ENCODE results near the gene SLC2A8. TPM values are rescaled to one million over a fixed set of nuclear protein-coding genes. Genes with fewer than 3 reads are reported as not detected.

Gene SLC2A8
- polyA plus RNA-seq, 3 donors: 6.6 to 8.7 (median 6.6) TPM

DNA sequence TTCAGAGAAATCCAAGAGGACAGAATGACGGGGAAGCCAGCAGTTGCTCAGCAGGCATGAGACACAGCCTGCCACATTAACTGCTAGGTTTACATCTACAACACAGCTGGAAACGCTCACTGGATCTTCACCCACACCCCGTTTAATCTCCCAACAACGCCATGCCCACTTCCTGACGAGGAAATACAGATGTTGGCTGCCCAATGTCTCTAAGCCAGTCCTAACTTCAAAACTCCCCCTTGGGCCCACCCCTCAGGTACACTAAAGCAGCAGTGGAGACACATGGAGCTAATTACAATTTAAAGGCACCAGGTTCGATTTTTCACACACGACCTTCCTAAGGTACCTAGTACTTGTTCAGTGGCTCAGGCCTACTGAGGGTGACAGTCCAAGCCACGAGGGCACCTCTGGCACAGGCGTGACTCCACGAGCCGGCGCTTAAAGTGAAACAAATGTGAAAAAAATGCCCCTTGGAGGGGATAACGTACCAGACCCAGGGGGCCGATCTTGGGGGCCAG lies 53.3 kb downstream of the SLC2A8 start:
- H3K9me3 ChIP-seq (replicated peaks in 1 of 2; ENCODE audit: control insufficient read depth in 1 of 2, insufficient read depth in 1 of 2, low read length in 2 of 2): no peaks in the 10 kb centered on the region
- DNase-seq: peak in 2 of 3 donors; percentile 3 to 24
- peaks cover 56% of the 10 kb centered on the region for H3K79me2 ChIP-seq (ENCODE audit: insufficient read depth, low read length)
- peaks cover 43 to 49% of the 10 kb centered on the region in 2 donors for H3K4me1 ChIP-seq (ENCODE audit: control insufficient read depth in 1 of 2, insufficient read depth in 2 of 2, low read length in 2 of 2)
- H2AFZ ChIP-seq (ENCODE audit: insufficient read depth, low read depth, low read length, poor library complexity, severe bottlenecking): peak overlapping the region; percentile 97
- TF ChIP-seq, protein P1, sequence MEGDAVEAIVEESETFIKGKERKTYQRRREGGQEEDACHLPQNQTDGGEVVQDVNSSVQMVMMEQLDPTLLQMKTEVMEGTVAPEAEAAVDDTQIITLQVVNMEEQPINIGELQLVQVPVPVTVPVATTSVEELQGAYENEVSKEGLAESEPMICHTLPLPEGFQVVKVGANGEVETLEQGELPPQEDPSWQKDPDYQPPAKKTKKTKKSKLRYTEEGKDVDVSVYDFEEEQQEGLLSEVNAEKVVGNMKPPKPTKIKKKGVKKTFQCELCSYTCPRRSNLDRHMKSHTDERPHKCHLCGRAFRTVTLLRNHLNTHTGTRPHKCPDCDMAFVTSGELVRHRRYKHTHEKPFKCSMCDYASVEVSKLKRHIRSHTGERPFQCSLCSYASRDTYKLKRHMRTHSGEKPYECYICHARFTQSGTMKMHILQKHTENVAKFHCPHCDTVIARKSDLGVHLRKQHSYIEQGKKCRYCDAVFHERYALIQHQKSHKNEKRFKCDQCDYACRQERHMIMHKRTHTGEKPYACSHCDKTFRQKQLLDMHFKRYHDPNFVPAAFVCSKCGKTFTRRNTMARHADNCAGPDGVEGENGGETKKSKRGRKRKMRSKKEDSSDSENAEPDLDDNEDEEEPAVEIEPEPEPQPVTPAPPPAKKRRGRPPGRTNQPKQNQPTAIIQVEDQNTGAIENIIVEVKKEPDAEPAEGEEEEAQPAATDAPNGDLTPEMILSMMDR (IDR thresholded peaks at IDR 0.05): no peak
- Mint-ChIP-seq H3K27me3 (ENCODE audit: low read depth in 3 of 3) (peaks cover 0 to 1% (median 0%) of the 10 kb centered on the region in 3 donors), H3K36me3 (peaks cover 43 to 62% of the 10 kb centered on the region in 2 donors), H3K27ac (peak overlapping the region; percentile 92 to 96 (median 96)), H3K4me3 (peak overlapping the region; percentile 93 to 97), H3K9me3 (no peaks in the 10 kb centered on the region), H3K4me1 (peaks cover 45% of the 10 kb centered on the region)
- no peaks in the 10 kb centered on the region for H3K27me3 ChIP-seq (ENCODE audit: control insufficient read depth in 2 of 2, insufficient read depth in 2 of 2, low read length in 2 of 2)
- H3K27ac ChIP-seq (ENCODE audit: low read depth in 1 of 2, low read length in 2 of 2): peak overlapping the region; percentile 78 to 91
- peaks cover 41 to 48% of the 10 kb centered on the region in 2 donors for H3K36me3 ChIP-seq (replicated peaks in 1 of 2; ENCODE audit: control insufficient read depth in 1 of 2, insufficient read depth in 2 of 2, low read length in 2 of 2)
- intact Hi-C loops (cut with micrococcal nuclease): loop anchor here (2.0 to 10.0 kb wide), 3 partner anchors 26 to 226 kb away; partner anchors contain the start of genes SLC2A8 (in 1 of the 2) and ZNF79 (in 1 of the 2)
- WGBS (ENCODE audit: insufficient coverage): 2% methylated on average over 14 of the region's 14 CpGs
- H4K20me1 ChIP-seq (ENCODE audit: insufficient read depth, low read length): peaks cover 50% of the 10 kb centered on the region
- H3K4me3 ChIP-seq (replicated peaks in 1 of 3; ENCODE audit: low read depth in 2 of 3, low read length in 3 of 3): peak overlapping the region; percentile 69 to 97 (median 76)
- H3K9ac ChIP-seq (ENCODE audit: insufficient read depth, low read length, poor library complexity, severe bottlenecking): peak overlapping the region; percentile 84
- H3K4me2 ChIP-seq (replicated peaks; ENCODE audit: extremely low read depth, low read length, poor library complexity, severe bottlenecking): peak overlapping the region; percentile 98

DNA sequence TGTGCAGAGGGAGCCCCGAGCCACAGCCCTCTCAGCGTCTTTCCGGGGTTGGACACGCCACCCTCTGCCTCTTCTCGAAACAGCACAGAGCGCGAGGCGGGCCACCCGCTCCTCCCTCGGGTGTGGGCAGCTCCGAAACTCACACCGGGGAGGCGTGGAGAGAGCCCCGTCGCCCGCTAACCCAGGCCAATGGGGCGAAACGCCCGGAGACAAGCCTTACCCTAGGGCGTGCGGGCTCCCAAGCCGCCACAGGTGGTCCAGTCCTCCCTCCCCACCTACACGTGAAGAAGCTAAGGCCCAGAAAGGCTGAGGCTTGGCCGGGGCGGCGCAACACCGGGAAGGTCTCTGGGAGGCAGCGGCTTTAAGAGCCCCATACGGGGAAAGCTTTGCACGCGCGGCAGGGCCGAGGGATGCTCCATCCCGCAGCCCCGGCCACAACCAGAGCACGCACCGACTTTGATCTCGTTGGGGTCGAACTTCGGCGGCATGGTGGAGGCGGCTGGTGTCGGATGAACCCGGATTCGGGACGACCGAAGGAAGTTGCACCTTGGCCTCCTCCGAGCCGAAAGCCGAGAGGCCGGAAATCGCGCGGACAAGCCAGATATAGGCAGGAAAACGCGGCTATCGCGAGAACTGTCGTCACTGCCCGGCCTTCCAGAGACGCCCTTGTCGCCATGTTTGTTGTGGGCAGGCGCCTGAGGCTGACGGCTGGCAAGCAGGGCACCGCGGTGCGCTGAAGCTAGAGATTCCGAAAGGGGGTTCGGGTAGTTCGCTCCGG lies 54.0 kb downstream of the SLC2A8 start, which contains the start of the genes LRSAM1 and RPL12:
TSS of gene LRSAM1 (plus strand) at position 681 of the 778 bp plus-strand sequence. CDS start 3,018 bp downstream, outside the sequence.
TSS of gene RPL12 (minus strand) at position 577 of the 778 bp plus-strand sequence. CDS start at position 488, 89 bp downstream.
- Histone ChIP-seq H3K79me2 (ENCODE audit: insufficient read depth, low read length) (peaks cover 56% of the 10 kb centered on the region), H3K9ac (ENCODE audit: insufficient read depth, low read length, poor library complexity, severe bottlenecking) (peak within 1 kb of the TSS; percentile 84), H3K27ac (ENCODE audit: low read depth in 1 of 2, low read length in 2 of 2) (peak within 1 kb of the TSS; percentile 78 to 91), H3K27me3 (ENCODE audit: control insufficient read depth in 2 of 2, insufficient read depth in 2 of 2, low read length in 2 of 2) (no peaks in the 10 kb centered on the region), H3K4me3 (replicated peaks in 1 of 3; ENCODE audit: low read depth in 2 of 3, low read length in 3 of 3) (peak within 1 kb of the TSS; percentile 69 to 97 (median 76)), H2AFZ (ENCODE audit: insufficient read depth, low read depth, low read length, poor library complexity, severe bottlenecking) (peak within 1 kb of the TSS; percentile 97), H3K4me1 (ENCODE audit: control insufficient read depth in 1 of 2, insufficient read depth in 2 of 2, low read length in 2 of 2) (peaks cover 50 to 56% of the 10 kb centered on the region in 2 donors), H3K4me2 (replicated peaks; ENCODE audit: extremely low read depth, low read length, poor library complexity, severe bottlenecking) (peak within 1 kb of the TSS; percentile 98), H4K20me1 (ENCODE audit: insufficient read depth, low read length) (peaks cover 50% of the 10 kb centered on the region), H3K36me3 (replicated peaks in 1 of 2; ENCODE audit: control insufficient read depth in 1 of 2, insufficient read depth in 2 of 2, low read length in 2 of 2) (peaks cover 36 to 41% of the 10 kb centered on the region in 2 donors), H3K9me3 (replicated peaks in 1 of 2; ENCODE audit: control insufficient read depth in 1 of 2, insufficient read depth in 1 of 2, low read length in 2 of 2) (no peaks in the 10 kb centered on the region)
- peak within 1 kb of the TSS; percentile 92 to 96 (median 96) for H3K27ac Mint-ChIP-seq
- peaks cover 51% of the 10 kb centered on the region for H3K4me1 Mint-ChIP-seq
- WGBS (ENCODE audit: insufficient coverage): under 1% methylated on average over 69 of the region's 71 CpGs
- H3K4me3 Mint-ChIP-seq: peak within 1 kb of the TSS; percentile 93 to 97
- H3K9me3 Mint-ChIP-seq: no peaks in the 10 kb centered on the region
- DNase-seq: peak; percentile 95 to 96 (median 95)
- TF ChIP-seq, protein P1 (IDR thresholded peaks at IDR 0.05): no peak
- peaks cover 0 to 1% (median 0%) of the 10 kb centered on the region in 3 donors for H3K27me3 Mint-ChIP-seq (ENCODE audit: low read depth in 3 of 3)
- peaks cover 36 to 55% of the 10 kb centered on the region in 2 donors for H3K36me3 Mint-ChIP-seq
- intact Hi-C loops (cut with micrococcal nuclease): loop anchor here (2.0 to 10.0 kb wide), 3 partner anchors 26 to 226 kb away; partner anchors contain the start of genes SLC2A8 (in 1 of the 2) and ZNF79 (in 1 of the 2)

All from CD14-positive monocyte (primary cell).